ENCODE measurements around the gene MAP1LC3B.

MAP1LC3B gene

DNA sequence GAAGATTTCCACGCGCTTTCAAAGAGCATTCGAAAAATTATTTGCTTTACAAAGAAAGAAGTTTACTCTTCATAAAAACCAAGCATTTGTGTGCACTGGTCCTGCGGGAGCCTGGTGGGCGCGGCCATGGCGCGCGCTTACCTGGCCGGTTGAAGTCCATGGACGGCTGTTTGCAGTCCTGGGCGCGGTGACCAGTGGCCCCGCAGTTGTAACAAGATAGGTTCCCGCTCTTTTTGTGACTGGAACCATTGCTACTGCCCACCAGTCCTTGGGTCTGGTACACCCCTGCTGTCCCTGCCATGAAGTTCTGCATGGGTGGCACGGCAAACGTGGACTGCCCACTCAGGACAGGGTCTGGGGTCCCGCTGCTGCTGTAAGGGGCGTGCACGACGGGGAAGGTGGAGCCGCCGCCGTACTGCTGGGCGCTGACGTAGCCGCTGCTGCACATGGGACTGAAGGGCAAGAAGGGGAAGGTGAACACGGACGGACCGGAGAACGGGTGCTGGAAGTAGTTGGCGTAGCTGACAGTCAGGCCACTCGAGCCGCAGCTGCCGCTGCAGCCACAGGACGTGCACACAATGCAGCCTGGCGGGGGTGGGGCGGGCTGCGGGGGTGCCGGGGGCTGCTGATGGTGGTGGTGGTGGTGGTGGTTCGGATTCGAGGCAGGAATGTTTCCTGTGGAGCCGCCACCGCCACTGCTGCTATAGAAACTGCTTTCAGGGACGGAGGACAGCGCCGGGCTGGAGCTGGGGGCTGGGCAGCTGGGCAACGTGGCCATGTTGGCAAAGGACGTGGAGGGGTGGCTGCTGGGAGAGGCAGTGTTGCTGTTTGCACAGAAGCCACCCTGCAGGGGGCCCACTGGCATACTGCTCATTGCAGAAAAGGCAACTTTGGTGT is 19.5 kb downstream of the MAP1LC3B start:
- DNase-seq (ENCODE audit: low read depth) = no peak
- TF ChIP-seq, protein P1, sequence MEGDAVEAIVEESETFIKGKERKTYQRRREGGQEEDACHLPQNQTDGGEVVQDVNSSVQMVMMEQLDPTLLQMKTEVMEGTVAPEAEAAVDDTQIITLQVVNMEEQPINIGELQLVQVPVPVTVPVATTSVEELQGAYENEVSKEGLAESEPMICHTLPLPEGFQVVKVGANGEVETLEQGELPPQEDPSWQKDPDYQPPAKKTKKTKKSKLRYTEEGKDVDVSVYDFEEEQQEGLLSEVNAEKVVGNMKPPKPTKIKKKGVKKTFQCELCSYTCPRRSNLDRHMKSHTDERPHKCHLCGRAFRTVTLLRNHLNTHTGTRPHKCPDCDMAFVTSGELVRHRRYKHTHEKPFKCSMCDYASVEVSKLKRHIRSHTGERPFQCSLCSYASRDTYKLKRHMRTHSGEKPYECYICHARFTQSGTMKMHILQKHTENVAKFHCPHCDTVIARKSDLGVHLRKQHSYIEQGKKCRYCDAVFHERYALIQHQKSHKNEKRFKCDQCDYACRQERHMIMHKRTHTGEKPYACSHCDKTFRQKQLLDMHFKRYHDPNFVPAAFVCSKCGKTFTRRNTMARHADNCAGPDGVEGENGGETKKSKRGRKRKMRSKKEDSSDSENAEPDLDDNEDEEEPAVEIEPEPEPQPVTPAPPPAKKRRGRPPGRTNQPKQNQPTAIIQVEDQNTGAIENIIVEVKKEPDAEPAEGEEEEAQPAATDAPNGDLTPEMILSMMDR (conservative IDR thresholded peaks at IDR 0.05; ENCODE audit: low read depth, low read length) = no peak

DNA sequence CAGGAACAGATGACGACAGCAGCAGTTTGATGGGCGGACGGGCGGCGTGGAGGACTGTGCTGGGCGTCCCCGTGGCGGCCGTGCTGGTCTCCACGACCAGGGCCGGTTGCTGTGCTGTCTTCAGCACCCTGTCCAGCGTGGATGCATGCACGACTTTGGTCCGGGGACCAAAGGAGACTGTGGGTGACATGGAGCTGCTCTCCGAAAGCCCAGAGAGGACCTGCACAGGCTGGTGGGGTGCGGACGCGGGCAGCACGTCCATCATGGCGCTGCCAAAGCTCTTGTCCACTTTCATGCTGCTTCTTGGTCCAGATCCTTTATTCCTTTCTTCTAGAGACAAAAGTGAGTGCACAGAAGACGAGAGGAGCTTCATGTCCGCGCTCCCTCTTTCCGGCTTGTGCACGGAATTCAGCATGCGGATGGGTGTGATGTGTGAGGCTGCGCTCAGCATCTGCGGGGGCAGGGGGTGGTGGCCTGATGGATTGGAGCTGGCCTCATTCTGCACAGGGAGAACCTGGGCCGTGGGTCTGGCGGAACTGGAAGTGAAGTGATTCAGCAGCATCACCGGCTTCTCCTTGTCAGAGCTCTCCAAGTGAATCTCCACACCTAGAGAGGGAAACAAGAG is 20.3 kb downstream of the MAP1LC3B start:
- no peak for DNase-seq (ENCODE audit: low read depth)
- TF ChIP-seq, protein P1 (conservative IDR thresholded peaks at IDR 0.05; ENCODE audit: low read depth, low read length) = no peak
- no peak overlapping the region for H3K4me3 ChIP-seq (ENCODE audit: low read length)

More for the DNA sequence above, 19.5 kb downstream of the MAP1LC3B start:
- H3K4me3 ChIP-seq (ENCODE audit: low read length) = no peak overlapping the region

DNA sequence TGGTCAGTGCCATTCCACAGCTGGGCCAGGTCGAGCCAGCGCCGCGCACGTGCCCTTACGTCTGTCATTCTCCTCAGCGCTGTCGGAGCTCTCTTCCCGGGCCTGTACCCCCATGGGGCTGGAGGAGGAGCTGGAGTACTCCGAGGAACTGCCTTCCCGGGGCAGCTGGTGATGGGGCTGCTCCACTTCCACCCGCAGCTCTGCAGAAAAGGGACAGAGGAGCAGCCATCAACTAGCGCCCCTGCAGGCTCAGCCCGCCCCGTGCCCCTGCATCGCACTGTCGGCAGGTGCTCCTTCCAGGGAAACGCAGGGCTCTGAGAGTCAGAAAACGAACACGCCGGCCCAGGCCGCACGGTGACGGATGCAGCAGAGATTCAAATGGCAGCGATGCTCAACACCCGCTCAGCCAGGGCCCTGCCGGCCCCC is 20.9 kb downstream of the MAP1LC3B start:
- no peak for DNase-seq (ENCODE audit: low read depth)
- TF ChIP-seq, protein P1 (conservative IDR thresholded peaks at IDR 0.05; ENCODE audit: low read depth, low read length) = no peak
- no peak overlapping the region for H3K4me3 ChIP-seq (ENCODE audit: low read length)

DNA sequence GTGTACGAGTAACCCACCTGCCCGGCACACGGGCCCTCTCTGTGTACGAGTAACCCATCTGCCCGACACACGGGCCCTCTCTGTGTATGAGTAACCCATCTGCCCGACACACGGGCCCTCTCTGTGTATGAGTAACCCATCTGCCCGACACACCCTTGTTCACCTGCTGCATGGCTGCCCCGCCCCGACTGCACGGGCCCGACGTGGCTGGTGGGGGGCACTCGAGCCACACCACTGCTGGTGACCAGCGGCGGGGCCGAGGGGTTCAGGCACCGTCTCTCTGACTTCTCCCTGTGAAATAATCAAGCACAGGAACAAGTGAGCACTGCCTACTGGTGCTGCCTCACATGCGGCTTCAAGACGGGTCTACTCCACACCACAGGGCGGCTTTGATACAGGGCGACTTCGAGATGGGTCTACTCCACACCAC is 22.1 kb downstream of the MAP1LC3B start:
- TF ChIP-seq, protein P1 (conservative IDR thresholded peaks at IDR 0.05; ENCODE audit: low read depth, low read length) = no peak
- no peak overlapping the region for H3K4me3 ChIP-seq (ENCODE audit: low read length)
- no peak for DNase-seq (ENCODE audit: low read depth)

DNA sequence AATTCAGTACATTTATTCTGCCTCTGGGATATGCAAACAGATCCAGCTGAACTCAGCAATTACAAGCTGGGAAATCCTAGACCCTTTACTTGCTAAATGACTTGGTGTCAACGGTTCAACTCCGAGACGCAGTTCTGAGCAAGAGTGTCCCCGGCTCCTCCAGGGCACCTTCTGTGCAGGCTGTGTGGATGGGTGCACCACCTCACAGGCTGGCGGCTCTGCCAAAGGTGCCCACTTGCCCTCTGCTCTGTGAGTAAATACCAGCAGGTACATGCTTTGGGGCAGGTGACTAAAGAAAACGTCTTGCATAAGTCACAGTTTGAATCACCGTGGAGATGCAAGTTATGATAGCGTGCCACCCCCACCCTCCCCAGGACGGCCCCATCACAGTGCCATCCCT is 23.3 kb downstream of the MAP1LC3B start:
- H3K4me3 ChIP-seq (ENCODE audit: low read length) = no peak overlapping the region
- TF ChIP-seq, protein P1 (conservative IDR thresholded peaks at IDR 0.05; ENCODE audit: low read depth, low read length) = no peak
- DNase-seq (ENCODE audit: low read depth) = no peak

DNA sequence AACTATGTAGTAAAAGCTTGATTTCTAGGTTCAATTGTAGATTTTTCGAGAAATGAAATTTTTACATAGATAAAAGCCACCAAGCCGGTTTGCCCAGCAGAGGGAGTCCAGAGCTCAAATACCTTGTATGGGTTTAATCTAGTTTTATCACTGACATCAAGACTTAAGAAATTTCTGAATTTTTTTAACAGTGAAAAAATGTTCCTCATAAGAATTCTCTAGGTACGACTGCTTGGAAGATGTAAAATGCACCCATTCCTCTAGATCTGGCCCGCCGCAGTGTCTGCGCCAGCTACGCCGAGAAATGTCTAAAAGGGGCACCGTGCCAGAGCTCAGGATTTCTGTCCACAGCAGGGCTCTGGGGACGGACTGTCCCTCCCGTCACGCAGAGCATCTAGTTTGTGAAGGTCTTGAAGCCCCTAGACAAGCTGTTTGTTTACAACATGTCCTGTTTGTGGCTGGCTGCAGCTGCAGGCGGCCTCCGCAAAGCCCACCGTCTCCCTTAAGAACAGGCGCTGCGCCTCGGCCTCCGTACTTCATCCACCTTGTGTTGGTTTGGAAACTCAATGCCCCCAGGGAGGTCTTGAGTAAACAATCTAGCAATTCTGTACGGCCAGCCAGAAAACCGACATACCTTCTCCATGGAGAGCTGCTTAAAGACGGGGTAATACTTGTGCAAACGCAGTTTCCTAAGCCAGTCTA is 24.8 kb downstream of the MAP1LC3B start:
- no peak for DNase-seq (ENCODE audit: low read depth)
- no peak overlapping the region for H3K4me3 ChIP-seq (ENCODE audit: low read length)
- TF ChIP-seq, protein P1 (conservative IDR thresholded peaks at IDR 0.05; ENCODE audit: low read depth, low read length) = peak; percentile 81
